Type B pancreatic cell (in vitro differentiated cells): ENCODE results near the gene DLEU7. TPM values are rescaled to one million over a fixed set of nuclear protein-coding genes. Genes with fewer than 3 reads are reported as not detected.

ENCODE experiments used
- DNase-seq: peaks from one replicate; pipeline ENCODE4 v3.0.0; 2021; ENCODE audit warnings: mixed read lengths; ENCODE audit not compliant: unreplicated experiment; ENCODE audit errors: extremely low spot score
- H3K27ac Mint-ChIP-seq: 2 replicates; pipeline ENCODE4 v1.8.0; 2021; ENCODE audit warnings: mild to moderate bottlenecking, mixed read lengths
- H3K27me3 Mint-ChIP-seq: 2 replicates; pipeline ENCODE4 v1.8.0; 2021; ENCODE audit warnings: mixed read lengths
- H3K36me3 Mint-ChIP-seq: 2 replicates; pipeline ENCODE4 v1.8.0; 2021; ENCODE audit warnings: mixed read lengths
- H3K4me1 Mint-ChIP-seq: one replicate; pipeline ENCODE4 v1.8.0; 2021; ENCODE audit warnings: mixed read lengths; ENCODE audit not compliant: unreplicated experiment
- H3K4me3 Mint-ChIP-seq: 2 replicates; pipeline ENCODE4 v1.8.0; 2021; ENCODE audit warnings: mild to moderate bottlenecking, mixed read lengths
- H3K9me3 Mint-ChIP-seq: 2 replicates; pipeline ENCODE4 v1.8.0; 2021; ENCODE audit warnings: mixed read lengths
- total RNA-seq: library from RNA; stranded (reverse); gene quantifications from 2 replicates; pipeline ENCODE4 v1.2.1, GENCODE V29; 2021; ENCODE audit warnings: low replicate concordance
- TF ChIP-seq, protein P1 (sequence below): fragments of 200-600 bp; sonication (generic); conservative IDR thresholded peaks from 2 replicates; pipeline ENCODE4 v1.5.0; 2021; ENCODE audit warnings: antibody characterized with exemption, mild to moderate bottlenecking

Gene DLEU7
- total RNA-seq, 1 donor from 2014 or later: 14.4 TPM

DNA sequence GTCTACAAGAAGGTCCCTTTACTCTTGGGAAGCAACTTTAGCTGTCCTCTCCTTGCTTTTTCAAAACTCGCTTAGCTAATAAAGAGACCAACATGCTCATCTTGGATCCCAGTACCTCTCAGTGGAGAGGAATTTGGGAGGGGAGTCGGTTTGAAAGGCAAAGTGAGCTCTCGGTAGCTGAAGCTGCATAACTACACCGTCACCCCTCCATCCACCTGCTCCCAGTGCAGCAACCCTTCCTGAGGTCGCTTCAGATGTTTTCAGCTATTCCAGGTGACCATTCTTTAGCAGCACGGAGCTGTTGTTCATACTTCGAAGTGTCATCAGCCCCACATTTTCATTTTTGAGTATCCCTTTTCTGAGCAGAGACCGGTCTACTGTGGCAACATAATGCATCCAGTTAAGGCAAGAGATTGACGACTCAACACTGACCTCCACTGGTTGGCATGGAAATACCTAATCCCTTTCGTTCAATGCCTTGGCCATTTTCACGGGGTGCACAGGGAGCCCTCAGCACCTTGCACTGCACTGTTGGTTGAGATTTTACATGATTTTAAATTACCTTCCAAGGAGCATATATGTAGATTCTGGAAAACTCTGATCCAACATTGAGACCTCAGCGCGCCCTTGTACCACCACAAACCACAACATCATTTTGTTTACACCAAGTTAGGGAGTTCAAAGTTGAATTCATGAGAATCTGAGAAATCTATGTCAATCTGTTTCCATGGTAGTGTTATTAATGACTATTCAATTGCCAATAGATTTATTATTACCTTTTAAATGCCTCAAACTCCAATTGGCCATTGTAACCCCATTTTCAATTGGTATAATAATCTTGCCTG, 42.2 kb downstream of the DLEU7 start:
- Mint-ChIP-seq H3K4me3 (peak overlapping the region; percentile 19), H3K4me1 (peaks cover 15% of the 10 kb centered on the region), H3K27ac (no peak overlapping the region), H3K9me3 (peaks cover 9% of the 10 kb centered on the region), H3K36me3 (no peaks in the 10 kb centered on the region), H3K27me3 (no peaks in the 10 kb centered on the region)
- peak; percentile 72 for DNase-seq
- TF ChIP-seq, protein P1, sequence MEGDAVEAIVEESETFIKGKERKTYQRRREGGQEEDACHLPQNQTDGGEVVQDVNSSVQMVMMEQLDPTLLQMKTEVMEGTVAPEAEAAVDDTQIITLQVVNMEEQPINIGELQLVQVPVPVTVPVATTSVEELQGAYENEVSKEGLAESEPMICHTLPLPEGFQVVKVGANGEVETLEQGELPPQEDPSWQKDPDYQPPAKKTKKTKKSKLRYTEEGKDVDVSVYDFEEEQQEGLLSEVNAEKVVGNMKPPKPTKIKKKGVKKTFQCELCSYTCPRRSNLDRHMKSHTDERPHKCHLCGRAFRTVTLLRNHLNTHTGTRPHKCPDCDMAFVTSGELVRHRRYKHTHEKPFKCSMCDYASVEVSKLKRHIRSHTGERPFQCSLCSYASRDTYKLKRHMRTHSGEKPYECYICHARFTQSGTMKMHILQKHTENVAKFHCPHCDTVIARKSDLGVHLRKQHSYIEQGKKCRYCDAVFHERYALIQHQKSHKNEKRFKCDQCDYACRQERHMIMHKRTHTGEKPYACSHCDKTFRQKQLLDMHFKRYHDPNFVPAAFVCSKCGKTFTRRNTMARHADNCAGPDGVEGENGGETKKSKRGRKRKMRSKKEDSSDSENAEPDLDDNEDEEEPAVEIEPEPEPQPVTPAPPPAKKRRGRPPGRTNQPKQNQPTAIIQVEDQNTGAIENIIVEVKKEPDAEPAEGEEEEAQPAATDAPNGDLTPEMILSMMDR: peak; percentile 90

DNA sequence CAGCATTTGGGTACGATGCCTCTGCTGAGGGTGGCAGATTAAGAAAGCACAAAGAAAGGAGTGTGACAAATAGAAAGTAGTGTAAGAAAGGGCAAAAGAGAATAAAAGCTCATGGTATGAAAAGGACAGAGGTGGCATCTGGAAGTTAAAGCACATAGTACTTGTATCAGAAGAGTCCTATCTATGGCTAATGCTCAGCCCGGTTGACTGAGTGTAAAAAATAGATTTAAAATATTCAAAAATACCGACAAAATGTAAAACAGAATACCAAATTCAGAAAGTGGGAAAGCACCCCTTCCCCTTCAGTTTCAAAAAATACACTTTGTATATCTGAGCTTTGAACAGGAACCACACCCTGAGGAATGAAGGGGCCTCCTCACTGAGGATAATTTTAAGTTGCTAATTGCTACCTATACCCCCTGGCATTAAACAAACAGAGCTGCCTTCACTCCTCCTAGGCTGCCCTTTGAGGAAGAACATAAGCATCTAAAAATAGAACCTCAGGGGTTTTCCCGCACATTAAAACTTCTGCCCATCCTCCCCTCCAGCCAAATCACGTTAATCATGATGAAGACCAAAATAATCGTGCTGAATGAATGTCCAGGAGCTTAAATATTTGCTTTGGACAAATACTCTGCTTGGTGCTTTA, 43.3 kb downstream of the DLEU7 start:
- Mint-ChIP-seq H3K27me3 (no peaks in the 10 kb centered on the region), H3K9me3 (peaks cover 5% of the 10 kb centered on the region), H3K27ac (no peak overlapping the region), H3K4me3 (no peak overlapping the region), H3K4me1 (peaks cover 15% of the 10 kb centered on the region), H3K36me3 (no peaks in the 10 kb centered on the region)
- DNase-seq: no peak
- TF ChIP-seq, protein P1: no peak

DNA sequence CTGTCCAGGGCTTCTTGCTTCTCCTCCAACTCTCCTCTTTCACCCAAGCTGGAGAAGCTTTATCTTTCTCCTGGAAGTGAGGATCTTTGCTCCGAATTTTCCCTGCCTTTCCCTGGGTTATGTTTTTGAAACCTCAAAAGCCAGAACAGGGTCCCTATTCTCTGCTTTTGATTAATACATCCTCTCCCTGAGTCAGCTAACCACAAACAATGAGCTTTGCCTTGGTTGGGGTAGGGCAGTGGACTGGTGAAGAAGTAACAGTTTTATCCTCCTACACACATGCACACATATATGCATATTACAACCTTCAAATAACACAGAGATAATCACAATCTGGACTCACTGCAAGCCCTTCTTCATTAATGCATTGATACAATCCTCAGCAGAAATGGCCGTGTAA, 44.6 kb downstream of the DLEU7 start:
- H3K4me1 Mint-ChIP-seq: peaks cover 15% of the 10 kb centered on the region
- TF ChIP-seq, protein P1: no peak
- no peaks in the 10 kb centered on the region for H3K27me3 Mint-ChIP-seq
- no peak overlapping the region for H3K4me3 Mint-ChIP-seq
- no peak overlapping the region for H3K27ac Mint-ChIP-seq
- peaks cover 1% of the 10 kb centered on the region for H3K36me3 Mint-ChIP-seq
- peaks cover 7% of the 10 kb centered on the region for H3K9me3 Mint-ChIP-seq
- DNase-seq: no peak

DNA sequence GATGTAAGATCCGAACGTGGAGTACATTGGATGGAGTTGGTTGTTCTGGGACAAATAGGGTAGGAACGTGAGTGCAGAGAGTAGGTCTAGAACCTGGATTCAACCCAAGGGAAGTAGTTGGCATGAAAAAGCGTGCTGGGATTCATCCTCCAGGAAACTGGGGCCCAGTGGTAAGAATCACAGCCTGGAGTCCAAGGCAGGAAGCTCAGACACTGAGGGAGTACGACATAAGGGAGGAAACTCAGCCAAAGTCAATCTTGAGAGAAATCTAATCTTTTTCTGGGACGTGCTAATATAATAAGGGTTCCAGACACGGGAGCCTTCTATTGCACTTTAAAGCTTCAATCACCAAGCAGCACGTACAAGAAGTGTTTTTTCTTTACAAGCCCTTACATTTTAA, 46.4 kb downstream of the DLEU7 start:
- Mint-ChIP-seq H3K27ac (no peak overlapping the region), H3K9me3 (peaks cover 19% of the 10 kb centered on the region), H3K27me3 (no peaks in the 10 kb centered on the region), H3K36me3 (peaks cover 6% of the 10 kb centered on the region), H3K4me1 (peaks cover 15% of the 10 kb centered on the region), H3K4me3 (no peak overlapping the region)
- no peak for DNase-seq
- TF ChIP-seq, protein P1: no peak

DNA sequence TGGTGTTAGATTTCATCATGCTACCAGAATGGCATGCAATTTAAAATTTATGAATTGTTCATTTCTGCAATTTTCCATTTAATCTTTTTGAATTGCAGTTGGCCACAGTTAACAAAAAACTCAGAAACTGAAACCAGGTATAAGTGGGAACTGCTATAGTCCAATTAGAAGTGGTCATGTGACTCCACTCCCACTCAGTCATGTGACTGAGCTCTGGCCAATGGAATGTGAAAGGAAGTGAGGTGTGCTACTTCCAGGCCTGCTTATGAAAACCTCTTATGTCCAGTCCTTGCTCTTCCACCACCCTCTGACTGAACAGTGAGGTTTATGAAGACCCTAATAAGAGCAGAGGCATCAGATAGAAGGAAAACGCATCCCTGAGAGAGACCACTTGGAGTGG, 47.0 kb downstream of the DLEU7 start:
- H3K27me3 Mint-ChIP-seq: no peaks in the 10 kb centered on the region
- DNase-seq: no peak
- TF ChIP-seq, protein P1: no peak
- H3K27ac Mint-ChIP-seq: no peak overlapping the region
- H3K36me3 Mint-ChIP-seq: peaks cover 6% of the 10 kb centered on the region
- no peak overlapping the region for H3K4me3 Mint-ChIP-seq
- H3K9me3 Mint-ChIP-seq: peaks cover 19% of the 10 kb centered on the region
- peaks cover 14% of the 10 kb centered on the region for H3K4me1 Mint-ChIP-seq
